ENCODE data around the gene GLI1. TPM values are rescaled to one million over a fixed set of nuclear protein-coding genes. Genes with fewer than 3 reads are reported as not detected.

Gene GLI1
- total and polyA plus RNA-seq, 2 experiments from 2014 or later: 0.79 to 7.3 TPM

GRCh38 chr12:57444744-57445143, 14.8 kb upstream of the GLI1 start:
- Histone ChIP-seq H3K4me1 (ENCODE audit: low read depth) (no peaks in the 10 kb centered on the region), H3K4me3 (no peak overlapping the region), H3K27ac (no peak overlapping the region), H3K36me3 (no peaks in the 10 kb centered on the region), H3K27me3 (no peaks in the 10 kb centered on the region), H3K9me3 (ENCODE audit: low read depth) (no peaks in the 10 kb centered on the region)
- no peak for TF ChIP-seq CTCF (IDR thresholded peaks at IDR 0.05; ENCODE audit: low read depth, low read length)
- no peak for DNase-seq (ENCODE audit: low read depth in 1 of 2, low spot score in 1 of 2)

DNA sequence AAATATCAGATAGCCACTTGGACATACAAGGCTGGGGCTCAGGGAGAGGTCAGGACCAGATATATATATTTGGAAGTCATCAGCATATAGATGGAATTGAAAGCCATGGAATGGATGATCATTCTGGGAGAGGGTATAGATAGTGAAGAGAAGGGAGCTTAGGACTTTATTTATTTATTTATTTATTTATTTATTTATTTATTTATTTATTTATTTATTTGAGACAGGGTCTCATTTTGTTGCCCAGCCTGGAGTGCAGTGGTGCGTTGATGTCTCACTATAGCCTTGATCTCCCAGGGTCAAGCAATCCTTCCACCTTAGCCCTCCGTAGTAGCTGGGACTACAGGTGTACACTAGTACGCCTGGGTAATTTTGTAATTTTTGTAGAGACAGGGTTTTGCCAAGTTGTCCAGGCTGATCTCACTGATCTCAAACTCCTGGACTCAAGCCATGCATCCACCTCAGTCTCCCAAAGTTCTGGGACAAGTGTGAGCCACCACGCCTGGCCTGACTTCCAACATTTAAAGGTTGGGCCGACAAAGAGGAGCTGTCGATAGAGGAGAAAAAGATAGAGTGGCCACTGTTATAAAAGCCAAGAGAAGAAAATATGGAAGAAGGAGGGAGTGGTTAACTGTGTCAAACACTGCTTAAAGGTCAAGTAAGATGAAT, 13.2 kb upstream of the GLI1 start:
- Histone ChIP-seq H3K36me3 (no peaks in the 10 kb centered on the region), H3K27me3 (no peaks in the 10 kb centered on the region), H3K4me3 (no peak overlapping the region), H3K4me1 (ENCODE audit: low read depth) (peaks cover 4% of the 10 kb centered on the region), H3K27ac (no peak overlapping the region), H3K9me3 (ENCODE audit: low read depth) (no peaks in the 10 kb centered on the region)
- no peak for DNase-seq (ENCODE audit: low read depth in 1 of 2, low spot score in 1 of 2)
- no peak for TF ChIP-seq CTCF (IDR thresholded peaks at IDR 0.05; ENCODE audit: low read depth, low read length)

GRCh38 chr12:57448669-57449068, 10.9 kb upstream of the GLI1 start:
- H3K4me3 ChIP-seq: no peak overlapping the region
- no peaks in the 10 kb centered on the region for H3K27me3 ChIP-seq
- no peak overlapping the region for H3K27ac ChIP-seq
- DNase-seq (ENCODE audit: low read depth in 1 of 2, low spot score in 1 of 2): no peak
- H3K9me3 ChIP-seq (ENCODE audit: low read depth): no peaks in the 10 kb centered on the region
- no peak for TF ChIP-seq CTCF (IDR thresholded peaks at IDR 0.05; ENCODE audit: low read depth, low read length)
- peaks cover 13% of the 10 kb centered on the region for H3K4me1 ChIP-seq (ENCODE audit: low read depth)
- H3K36me3 ChIP-seq: no peaks in the 10 kb centered on the region

GRCh38 chr12:57449375-57449774, 10.2 kb upstream of the GLI1 start:
- no peak for DNase-seq (ENCODE audit: low read depth in 1 of 2, low spot score in 1 of 2)
- no peak overlapping the region for H3K27ac ChIP-seq
- H3K27me3 ChIP-seq: no peaks in the 10 kb centered on the region
- H3K9me3 ChIP-seq (ENCODE audit: low read depth): no peaks in the 10 kb centered on the region
- TF ChIP-seq CTCF (IDR thresholded peaks at IDR 0.05; ENCODE audit: low read depth, low read length): no peak
- H3K4me3 ChIP-seq: no peak overlapping the region
- no peaks in the 10 kb centered on the region for H3K36me3 ChIP-seq
- H3K4me1 ChIP-seq (ENCODE audit: low read depth): peaks cover 13% of the 10 kb centered on the region

DNA sequence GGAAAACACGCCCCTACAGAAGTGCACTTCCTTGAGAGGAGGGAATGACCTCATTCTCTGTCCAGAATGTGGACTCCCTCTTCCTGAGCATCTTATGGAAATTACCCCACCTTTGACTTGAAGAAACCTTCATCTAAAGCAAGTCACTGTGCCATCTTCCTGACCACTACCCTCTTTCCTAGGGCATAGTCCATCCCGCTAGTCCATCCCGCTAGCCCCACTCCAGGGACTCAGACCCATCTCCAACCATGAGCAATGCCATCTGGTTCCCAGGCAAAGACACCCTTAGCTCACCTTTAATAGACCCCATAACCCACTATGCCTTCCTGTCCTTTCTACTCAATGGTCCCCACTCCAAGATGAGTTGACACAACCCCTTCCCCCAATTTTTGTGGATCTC, 9.5 kb upstream of the GLI1 start:
- no peaks in the 10 kb centered on the region for H3K36me3 ChIP-seq
- no peaks in the 10 kb centered on the region for H3K27me3 ChIP-seq
- no peak for DNase-seq (ENCODE audit: low read depth in 1 of 2, low spot score in 1 of 2)
- no peaks in the 10 kb centered on the region for H3K9me3 ChIP-seq (ENCODE audit: low read depth)
- H3K4me1 ChIP-seq (ENCODE audit: low read depth): peaks cover 16% of the 10 kb centered on the region
- H3K27ac ChIP-seq: no peak overlapping the region
- no peak for TF ChIP-seq CTCF (IDR thresholded peaks at IDR 0.05; ENCODE audit: low read depth, low read length)
- H3K4me3 ChIP-seq: no peak overlapping the region

All from cardiac muscle cell (in vitro differentiated cells and primary cell).